Measurements from ENCODE around the gene MED28.
A peak's percentile ranks its signal among the peaks of the same experiment; 100 is the strongest.

Gene MED28

DNA sequence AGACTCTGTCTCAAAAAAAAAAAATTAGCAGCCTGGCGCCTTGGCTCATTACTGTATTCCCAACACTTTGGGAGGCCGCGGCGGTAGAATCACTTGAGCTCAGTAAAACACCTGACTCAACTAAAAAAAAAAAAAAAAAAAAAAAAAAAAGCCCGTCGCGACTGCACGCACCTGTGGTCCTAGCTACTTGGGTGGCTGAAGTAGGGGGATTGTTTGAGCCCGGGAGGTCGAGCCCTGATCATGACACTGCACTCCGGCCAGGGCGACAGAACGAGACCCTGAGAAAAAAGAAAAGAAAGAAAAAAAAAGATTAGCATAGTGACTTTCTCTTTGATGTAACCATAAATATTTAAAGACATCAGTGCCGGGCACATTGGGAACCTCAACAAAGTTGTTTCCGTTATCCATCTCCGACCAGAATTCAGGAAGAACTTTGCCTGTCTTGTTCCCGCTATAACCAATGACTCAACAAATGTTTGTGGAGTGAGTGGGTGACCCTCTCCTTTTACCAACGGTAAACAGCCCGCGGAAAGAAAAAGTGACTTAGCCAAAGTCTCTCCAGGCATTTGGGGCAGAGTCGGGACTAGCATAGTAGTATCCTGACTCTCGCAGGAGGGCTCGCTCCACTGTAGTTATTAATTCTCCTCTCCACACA is 553 bp upstream of the MED28 start:
- DNase-seq (ENCODE audit: low read depth), result no peak

DNA sequence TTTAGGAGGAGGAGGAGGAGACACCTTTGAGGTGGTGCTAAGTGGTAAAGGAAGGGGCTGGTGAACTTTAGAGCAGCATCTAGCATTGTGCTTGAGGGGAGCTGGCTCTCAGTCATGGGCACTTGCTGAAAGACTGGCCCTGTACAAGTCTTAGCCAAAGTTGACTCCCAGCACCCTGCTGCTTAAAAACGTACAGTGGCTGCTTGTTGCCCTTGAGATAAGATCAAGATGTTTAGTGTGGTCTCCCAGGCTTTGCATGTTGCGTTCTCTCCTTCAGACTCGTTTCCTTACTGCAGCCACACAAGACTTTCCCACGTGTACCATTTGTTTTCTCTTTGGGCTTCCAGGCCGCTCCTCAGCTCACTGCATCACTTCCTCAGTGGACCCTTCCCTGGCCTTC is 1.8 kb downstream of the MED28 start:
- TF ChIP-seq, protein P1, sequence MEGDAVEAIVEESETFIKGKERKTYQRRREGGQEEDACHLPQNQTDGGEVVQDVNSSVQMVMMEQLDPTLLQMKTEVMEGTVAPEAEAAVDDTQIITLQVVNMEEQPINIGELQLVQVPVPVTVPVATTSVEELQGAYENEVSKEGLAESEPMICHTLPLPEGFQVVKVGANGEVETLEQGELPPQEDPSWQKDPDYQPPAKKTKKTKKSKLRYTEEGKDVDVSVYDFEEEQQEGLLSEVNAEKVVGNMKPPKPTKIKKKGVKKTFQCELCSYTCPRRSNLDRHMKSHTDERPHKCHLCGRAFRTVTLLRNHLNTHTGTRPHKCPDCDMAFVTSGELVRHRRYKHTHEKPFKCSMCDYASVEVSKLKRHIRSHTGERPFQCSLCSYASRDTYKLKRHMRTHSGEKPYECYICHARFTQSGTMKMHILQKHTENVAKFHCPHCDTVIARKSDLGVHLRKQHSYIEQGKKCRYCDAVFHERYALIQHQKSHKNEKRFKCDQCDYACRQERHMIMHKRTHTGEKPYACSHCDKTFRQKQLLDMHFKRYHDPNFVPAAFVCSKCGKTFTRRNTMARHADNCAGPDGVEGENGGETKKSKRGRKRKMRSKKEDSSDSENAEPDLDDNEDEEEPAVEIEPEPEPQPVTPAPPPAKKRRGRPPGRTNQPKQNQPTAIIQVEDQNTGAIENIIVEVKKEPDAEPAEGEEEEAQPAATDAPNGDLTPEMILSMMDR (IDR thresholded peaks at IDR 0.05; ENCODE audit: low read depth, low read length, missing control alignments), result no peak
- H3K4me3 ChIP-seq (ENCODE audit: low read depth, low read length), result no peak overlapping the region

More for the DNA sequence above, 553 bp upstream of the MED28 start:
- TF ChIP-seq, protein P1 (IDR thresholded peaks at IDR 0.05; ENCODE audit: low read depth, low read length, missing control alignments), result no peak
- peak overlapping the region; percentile 65 for H3K4me3 ChIP-seq (ENCODE audit: low read depth, low read length)

DNA sequence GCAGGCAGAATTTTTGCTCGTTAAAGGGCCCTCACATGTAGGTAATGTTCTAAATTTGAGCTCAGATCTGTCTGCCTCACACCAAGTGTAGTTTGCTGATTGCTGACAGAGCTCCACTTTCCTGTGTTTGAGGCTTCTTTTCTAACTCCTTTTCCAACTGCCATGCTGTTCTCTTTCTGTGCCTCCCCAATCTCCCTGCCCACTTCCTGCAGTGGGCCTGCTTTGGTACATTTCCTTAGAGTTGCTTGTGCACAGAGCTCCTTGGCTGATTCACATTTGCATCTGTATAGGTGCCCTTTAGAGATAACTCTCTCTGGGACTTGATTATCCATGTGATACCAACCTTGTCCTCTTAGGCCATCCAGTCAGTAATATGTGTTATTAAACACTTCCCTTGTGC is 4.5 kb downstream of the MED28 start:
- TF ChIP-seq, protein P1 (IDR thresholded peaks at IDR 0.05; ENCODE audit: low read depth, low read length, missing control alignments), result no peak
- no peak overlapping the region for H3K4me3 ChIP-seq (ENCODE audit: low read depth, low read length)
- DNase-seq (ENCODE audit: low read depth), result no peak

More for the DNA sequence above, 1.8 kb downstream of the MED28 start:
- DNase-seq (ENCODE audit: low read depth), result no peak

DNA sequence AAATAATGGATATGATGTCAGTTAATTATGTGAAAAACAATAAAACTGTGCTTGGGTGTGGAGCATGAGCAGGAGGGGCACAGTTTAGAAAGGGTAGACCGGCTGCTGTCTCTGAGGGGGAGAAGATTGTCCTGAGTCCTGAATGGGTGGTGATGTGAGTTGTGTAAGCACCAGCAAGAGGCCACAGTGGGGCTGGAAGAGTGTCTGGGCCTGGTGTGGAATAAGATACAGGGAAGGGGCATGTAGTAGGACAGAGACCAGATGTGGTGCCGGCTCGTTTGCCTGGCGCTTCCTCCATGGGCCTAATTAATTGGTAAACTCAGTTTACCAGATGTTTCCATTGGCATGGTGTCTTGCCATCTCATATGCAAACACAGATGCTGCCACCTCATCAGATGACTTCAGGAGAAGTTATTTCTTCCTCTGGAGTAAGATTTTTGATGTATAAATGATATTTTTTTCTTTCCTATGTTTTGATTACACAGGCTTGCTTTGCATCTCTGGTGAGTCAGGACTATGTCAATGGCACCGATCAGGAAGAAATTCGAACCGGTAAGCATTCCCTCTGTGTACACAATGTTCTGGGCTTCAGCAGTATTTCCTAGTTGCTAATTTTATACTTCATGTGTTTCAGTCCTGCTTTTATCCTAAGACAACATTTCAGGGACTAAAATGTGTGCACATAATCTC is 5.1 kb downstream of the MED28 start:
- no peak for DNase-seq (ENCODE audit: low read depth)
- H3K4me3 ChIP-seq (ENCODE audit: low read depth, low read length), result no peak overlapping the region
- TF ChIP-seq, protein P1 (IDR thresholded peaks at IDR 0.05; ENCODE audit: low read depth, low read length, missing control alignments), result no peak

DNA sequence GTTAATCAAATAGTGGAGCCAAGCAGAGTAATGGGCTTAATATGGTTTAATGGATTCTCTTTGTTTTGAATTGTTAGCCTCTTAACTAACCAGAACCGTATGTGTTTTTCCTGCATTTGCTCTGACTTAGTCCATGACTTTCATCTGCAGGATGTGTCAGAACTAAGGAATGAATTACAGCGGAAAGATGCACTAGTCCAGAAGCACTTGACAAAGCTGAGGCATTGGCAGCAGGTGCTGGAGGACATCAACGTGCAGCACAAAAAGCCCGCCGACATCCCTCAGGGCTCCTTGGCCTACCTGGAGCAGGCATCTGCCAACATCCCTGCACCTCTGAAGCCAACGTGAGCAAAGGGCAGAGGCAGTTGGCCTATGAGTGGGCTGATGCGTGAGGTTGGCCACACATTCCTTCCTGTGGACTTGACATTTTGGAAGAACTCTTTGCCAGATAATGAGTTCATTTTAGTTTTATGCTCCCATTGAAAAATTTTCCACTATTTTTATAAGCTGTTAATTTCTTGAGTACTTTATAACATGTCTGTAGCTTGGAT is 9.1 kb downstream of the MED28 start:
- DNase-seq (ENCODE audit: low read depth), result no peak
- TF ChIP-seq, protein P1 (IDR thresholded peaks at IDR 0.05; ENCODE audit: low read depth, low read length, missing control alignments), result no peak

DNA sequence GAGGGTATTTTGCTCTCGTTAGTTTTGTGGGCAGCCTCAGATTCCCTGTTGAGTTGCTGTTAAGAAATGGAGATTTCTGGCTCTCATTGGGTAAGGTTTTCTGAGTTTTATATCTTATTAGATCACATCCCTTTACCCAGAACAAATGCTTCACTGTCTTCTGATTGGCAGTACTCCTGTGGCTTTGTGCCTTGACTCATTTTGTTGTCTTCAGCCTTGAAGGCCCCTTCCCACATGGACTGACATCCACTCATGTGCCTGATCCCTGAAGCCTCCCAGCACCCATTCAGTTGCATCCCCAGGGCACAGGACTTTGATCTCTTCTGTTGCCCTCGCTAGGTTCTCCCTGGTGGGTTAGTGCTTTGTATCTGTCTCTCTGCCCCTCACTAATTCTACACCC is 10.4 kb downstream of the MED28 start:
- TF ChIP-seq, protein P1 (IDR thresholded peaks at IDR 0.05; ENCODE audit: low read depth, low read length, missing control alignments), result no peak
- no peak overlapping the region for H3K4me3 ChIP-seq (ENCODE audit: low read depth, low read length)
- DNase-seq (ENCODE audit: low read depth), result no peak

More for the DNA sequence above, 9.1 kb downstream of the MED28 start:
- H3K4me3 ChIP-seq (ENCODE audit: low read depth, low read length), result no peak overlapping the region

Measured in GM12864 (cell line).